Cardiac fibroblast (primary cell): ENCODE data around the gene ARHGEF26.

Experiments used
- DNase-seq, 2 donors: peaks; one replicate each; pipeline versions ENCODE4 v3.0.0 to v3.0.0-alpha.2; 2010; ENCODE audit warnings: low read depth in 2 of 2
- H3K4me3 ChIP-seq, 2 donors: replicated peaks in 1 of 2; 1 replicate in 1 of 2; 2 replicates in 1 of 2; pipeline ENCODE4 v1.5.1; 2011; ENCODE audit warnings: low read depth in 2 of 2, low read length in 2 of 2, mild to moderate bottlenecking in 2 of 2, moderate library complexity in 1 of 2
- CTCF ChIP-seq: IDR thresholded peaks from one replicate; pipeline ENCODE4 v1.5.1; 2011; ENCODE audit warnings: low read depth, mild to moderate bottlenecking, low read length, inconsistent platforms

The ARHGEF26 gene

GRCh38 chr3:154191520-154191919, 70.3 kb downstream of the ARHGEF26 start:
- DNase-seq, result no peak
- TF ChIP-seq CTCF, result no peak
- H3K4me3 ChIP-seq, result no peak overlapping the region

- no peak for DNase-seq
- H3K4me3 ChIP-seq, result no peak overlapping the region
- no peak for TF ChIP-seq CTCF
Measured at GRCh38 chr3:154192225-154192624, 71.0 kb downstream of the ARHGEF26 start.

- H3K4me3 ChIP-seq, result no peak overlapping the region
- no peak for DNase-seq
- TF ChIP-seq CTCF, result no peak
Measured at GRCh38 chr3:154193000-154193615, 71.9 kb downstream of the ARHGEF26 start.

GRCh38 chr3:154194877-154195276, 73.7 kb downstream of the ARHGEF26 start:
- no peak overlapping the region for H3K4me3 ChIP-seq
- no peak for TF ChIP-seq CTCF
- DNase-seq, result no peak

GRCh38 chr3:154195620-154196356, 74.6 kb downstream of the ARHGEF26 start:
- DNase-seq, result no peak
- TF ChIP-seq CTCF, result no peak
- no peak overlapping the region for H3K4me3 ChIP-seq

GRCh38 chr3:154197751-154198150, 76.6 kb downstream of the ARHGEF26 start:
- no peak overlapping the region for H3K4me3 ChIP-seq
- no peak for DNase-seq
- TF ChIP-seq CTCF, result no peak

- no peak for TF ChIP-seq CTCF
- H3K4me3 ChIP-seq, result no peak overlapping the region
- no peak for DNase-seq
Measured at GRCh38 chr3:154209499-154209898, 88.3 kb downstream of the ARHGEF26 start.
